ENCODE results near the gene BEAN1.

Gene BEAN1

GRCh38 chr16:66434619-66435430, 7.7 kb downstream of the BEAN1 start:
- no peak overlapping the region for H3K4me3 ChIP-seq (replicated peaks in 1 of 2; ENCODE audit: low read depth in 2 of 2, low read length in 2 of 2)
- TF ChIP-seq CTCF (IDR thresholded peaks at IDR 0.05; ENCODE audit: low read depth, low read length) = no peak

GRCh38 chr16:66435896-66436295, 8.8 kb downstream of the BEAN1 start:
- no peak for DNase-seq (ENCODE audit: low read depth in 2 of 2)
- no peak overlapping the region for H3K4me3 ChIP-seq (replicated peaks in 1 of 2; ENCODE audit: low read depth in 2 of 2, low read length in 2 of 2)
- no peak for TF ChIP-seq CTCF (IDR thresholded peaks at IDR 0.05; ENCODE audit: low read depth, low read length)

More at GRCh38 chr16:66434619-66435430, 7.7 kb downstream of the BEAN1 start:
- DNase-seq (ENCODE audit: low read depth in 2 of 2) = no peak

GRCh38 chr16:66437391-66437945, 10.4 kb downstream of the BEAN1 start:
- H3K4me3 ChIP-seq (replicated peaks in 1 of 2; ENCODE audit: low read depth in 2 of 2, low read length in 2 of 2) = no peak overlapping the region
- TF ChIP-seq CTCF (IDR thresholded peaks at IDR 0.05; ENCODE audit: low read depth, low read length) = no peak
- no peak for DNase-seq (ENCODE audit: low read depth in 2 of 2)

- no peak for TF ChIP-seq CTCF (IDR thresholded peaks at IDR 0.05; ENCODE audit: low read depth, low read length)
- DNase-seq (ENCODE audit: low read depth in 2 of 2) = no peak
- H3K4me3 ChIP-seq (replicated peaks in 1 of 2; ENCODE audit: low read depth in 2 of 2, low read length in 2 of 2) = no peak overlapping the region
Observed at GRCh38 chr16:66438536-66438935, 11.4 kb downstream of the BEAN1 start.

GRCh38 chr16:66439051-66439730, 12.1 kb downstream of the BEAN1 start:
- TF ChIP-seq CTCF (IDR thresholded peaks at IDR 0.05; ENCODE audit: low read depth, low read length) = no peak
- H3K4me3 ChIP-seq (replicated peaks in 1 of 2; ENCODE audit: low read depth in 2 of 2, low read length in 2 of 2) = no peak overlapping the region
- no peak for DNase-seq (ENCODE audit: low read depth in 2 of 2)

GRCh38 chr16:66440271-66440802, 13.2 kb downstream of the BEAN1 start:
- DNase-seq (ENCODE audit: low read depth in 2 of 2) = no peak
- H3K4me3 ChIP-seq (replicated peaks in 1 of 2; ENCODE audit: low read depth in 2 of 2, low read length in 2 of 2) = no peak overlapping the region
- TF ChIP-seq CTCF (IDR thresholded peaks at IDR 0.05; ENCODE audit: low read depth, low read length) = no peak

Measured in cardiac fibroblast (primary cell).